H9 (cell line): ENCODE measurements around the gene LRRC8B. TPM values are rescaled to one million over a fixed set of nuclear protein-coding genes. Genes with fewer than 3 reads are reported as not detected.

Source experiments
- DNase-seq: peaks from one replicate; pipeline ENCODE4 v3.0.0-alpha.2; 2017
- H2AFZ ChIP-seq: one replicate; pipeline ENCODE4 v1.6.1; 2013; ENCODE audit warnings: mild to moderate bottlenecking, low read length, control low read depth, moderate library complexity
- H2AK5ac ChIP-seq: 2 replicates; pipeline ENCODE4 v1.6.1; 2013; ENCODE audit warnings: low read length, control low read depth, mixed read lengths; ENCODE audit not compliant: insufficient read length
- H2BK120ac ChIP-seq: one replicate; pipeline ENCODE4 v1.6.1; 2013; ENCODE audit warnings: low read depth, mild to moderate bottlenecking, low read length, control low read depth, inconsistent platforms; ENCODE audit not compliant: poor library complexity, severe bottlenecking
- H2BK12ac ChIP-seq: 2 replicates; pipeline ENCODE4 v1.6.1; 2013; ENCODE audit warnings: low read length, control low read depth, mixed read lengths, low read depth; ENCODE audit not compliant: insufficient read length
- H2BK15ac ChIP-seq: 2 replicates; pipeline ENCODE4 v1.6.1; 2013; ENCODE audit warnings: low read depth, low read length, control low read depth
- H2BK20ac ChIP-seq: one replicate; pipeline ENCODE4 v1.6.1; 2013; ENCODE audit warnings: low read depth, mild to moderate bottlenecking, low read length, control low read depth, inconsistent platforms; ENCODE audit not compliant: poor library complexity, severe bottlenecking
- H2BK5ac ChIP-seq: 2 replicates; pipeline ENCODE4 v1.6.1; 2013; ENCODE audit warnings: low read length, control low read depth, mixed read lengths; ENCODE audit not compliant: insufficient read length
- H3K14ac ChIP-seq: 2 replicates; pipeline ENCODE4 v1.6.1; 2013; ENCODE audit warnings: low read length, control low read depth; ENCODE audit not compliant: insufficient read depth
- H3K18ac ChIP-seq: 2 replicates; pipeline ENCODE4 v1.6.1; 2013; ENCODE audit warnings: low read depth, mild to moderate bottlenecking, mixed read lengths, low read length, control low read depth; ENCODE audit not compliant: insufficient read length
- H3K23ac ChIP-seq: 2 replicates; pipeline ENCODE4 v1.6.1; 2013; ENCODE audit warnings: low read length, control low read depth, mixed read lengths, low read depth; ENCODE audit not compliant: insufficient read length
- H3K23me2 ChIP-seq: 2 replicates; pipeline ENCODE4 v1.6.1; 2013; ENCODE audit warnings: low read depth, mild to moderate bottlenecking, mixed read lengths, low read length, control low read depth; ENCODE audit not compliant: insufficient read length, poor library complexity, severe bottlenecking
- H3K27ac ChIP-seq: 2 replicates; pipeline ENCODE4 v1.5.1; 2013; ENCODE audit warnings: low read length, control low read depth, mixed read lengths, low read depth; ENCODE audit not compliant: insufficient read length
- H3K27me3 ChIP-seq: 2 replicates; pipeline ENCODE4 v1.6.1; 2013; ENCODE audit warnings: low read length, control low read depth, inconsistent platforms; ENCODE audit not compliant: insufficient read depth
- H3K4ac ChIP-seq: 2 replicates; pipeline ENCODE4 v1.6.1; 2013; ENCODE audit warnings: low read depth, mild to moderate bottlenecking, control low read depth, inconsistent platforms, low read length, moderate library complexity
- H3K4me1 ChIP-seq: 2 replicates; pipeline ENCODE4 v1.6.1; 2013; ENCODE audit warnings: low read length, control low read depth, inconsistent platforms; ENCODE audit not compliant: insufficient read depth
- H3K4me2 ChIP-seq: 2 replicates; pipeline ENCODE4 v1.6.1; 2013; ENCODE audit warnings: low read length, control low read depth, mixed read lengths; ENCODE audit not compliant: insufficient read length, insufficient read depth
- H3K56ac ChIP-seq: 2 replicates; pipeline ENCODE4 v1.6.1; 2013; ENCODE audit warnings: low read depth, mild to moderate bottlenecking, mixed read lengths, low read length, control low read depth; ENCODE audit not compliant: insufficient read length
- H3K79me1 ChIP-seq: 2 replicates; pipeline ENCODE4 v1.6.1; 2013; ENCODE audit warnings: low read depth, mild to moderate bottlenecking, moderate library complexity, low read length, control low read depth, inconsistent platforms; ENCODE audit not compliant: insufficient read depth, poor library complexity, severe bottlenecking
- H3K79me2 ChIP-seq: 2 replicates; pipeline ENCODE4 v1.6.1; 2013; ENCODE audit warnings: low read length, control low read depth, inconsistent platforms; ENCODE audit not compliant: insufficient read depth
- H3K9ac ChIP-seq: 2 replicates; pipeline ENCODE4 v1.6.1; 2013; ENCODE audit warnings: low read length, control low read depth, mixed read lengths; ENCODE audit not compliant: insufficient read length; ENCODE audit errors: extremely low read depth
- H3K9me3 ChIP-seq: one replicate; pipeline ENCODE4 v1.6.1; 2013; ENCODE audit warnings: low read depth, low read length, inconsistent platforms; ENCODE audit not compliant: control insufficient read depth
- H3T11ph ChIP-seq: one replicate; pipeline ENCODE4 v1.6.1; 2013; ENCODE audit warnings: mild to moderate bottlenecking, low read length, control low read depth, inconsistent platforms
- H4K20me1 ChIP-seq: one replicate; pipeline ENCODE4 v1.6.1; 2013; ENCODE audit not compliant: control insufficient read depth, insufficient read length, insufficient read depth
- H4K5ac ChIP-seq: 2 replicates; pipeline ENCODE4 v1.6.1; 2013; ENCODE audit warnings: low read depth, mild to moderate bottlenecking, mixed read lengths, low read length, control low read depth; ENCODE audit not compliant: insufficient read length
- H4K8ac ChIP-seq: replicated peaks from 2 replicates; pipeline ENCODE4 v1.6.1; 2013; ENCODE audit warnings: low read length, control low read depth, mixed read lengths, low read depth; ENCODE audit not compliant: insufficient read length
- H4K91ac ChIP-seq: 2 replicates; pipeline ENCODE4 v1.6.1; 2013; ENCODE audit warnings: low read depth, mild to moderate bottlenecking, moderate library complexity, mixed read lengths, low read length, control low read depth; ENCODE audit not compliant: insufficient read length
- H3K27ac Mint-ChIP-seq, 3 experiments: 2 replicates in 2 of 3; 3 replicates in 1 of 3; pipeline ENCODE4 v1.8.0; 2020 to 2021; ENCODE audit warnings: mixed read lengths in 3 of 3, mild to moderate bottlenecking in 1 of 3, moderate library complexity in 1 of 3
- H3K27me3 Mint-ChIP-seq: 2 replicates; pipeline ENCODE4 v1.8.0; 2021; ENCODE audit warnings: low read depth, mild to moderate bottlenecking, moderate library complexity, mixed read lengths
- H3K36me3 Mint-ChIP-seq, 3 experiments: 2 replicates in 2 of 3; 3 replicates in 1 of 3; pipeline ENCODE4 v1.8.0; 2020 to 2021; ENCODE audit warnings: low read depth in 3 of 3, mixed read lengths in 3 of 3; ENCODE audit not compliant: insufficient read depth in 1 of 3
- H3K4me1 Mint-ChIP-seq, 2 experiments: 2 replicates each; pipeline ENCODE4 v1.8.0; 2020; ENCODE audit warnings: mixed read lengths in 2 of 2
- H3K4me3 Mint-ChIP-seq, 2 experiments: 2 replicates in 1 of 2; 3 replicates in 1 of 2; pipeline ENCODE4 v1.8.0; 2020 to 2021; ENCODE audit warnings: mild to moderate bottlenecking in 2 of 2, mixed read lengths in 2 of 2, moderate library complexity in 1 of 2
- H3K9me3 Mint-ChIP-seq, 2 experiments: 2 replicates in 1 of 2; 3 replicates in 1 of 2; pipeline ENCODE4 v1.8.0; 2020; ENCODE audit warnings: mild to moderate bottlenecking in 2 of 2, mixed read lengths in 2 of 2, moderate library complexity in 1 of 2
- WGBS: extraction: QIAGEN DNeasy Blood & Tissue Kit; methylation state at CpG from one replicate; pipeline ENCODE4 v1.1.7; 2013; ENCODE audit warnings: missing lambda C conversion rate, low lambda C conversion rate, mixed read lengths; ENCODE audit not compliant: insufficient read length; ENCODE audit errors: extremely low coverage; 5-methylcytosine and 5-hydroxymethylcytosine counted together
- total RNA-seq: library from RNA; stranded (reverse); gene quantifications from 2 replicates; pipeline ENCODE4 v1.2.1, GENCODE V29; 2021
- TF ChIP-seq, protein P1 (sequence below): fragments of 200-600 bp; sonication (generic); conservative IDR thresholded peaks from 3 replicates; pipeline ENCODE4 v1.8.0; 2021; ENCODE audit warnings: antibody characterized with exemption, mild to moderate bottlenecking

LRRC8B gene
- total RNA-seq, 1 experiment from 2014 or later = 33.2 TPM

- H2AFZ ChIP-seq = no peak overlapping the region
- H3K56ac ChIP-seq = no peak overlapping the region
- no peaks in the 10 kb centered on the region for H3K4me1 ChIP-seq
- no peak overlapping the region for H2BK12ac ChIP-seq
- H3K14ac ChIP-seq = no peak overlapping the region
- no peak overlapping the region for H2AK5ac ChIP-seq
- H4K5ac ChIP-seq = no peak overlapping the region
- H3K23me2 ChIP-seq = no peaks in the 10 kb centered on the region
- H3K4me1 Mint-ChIP-seq = no peaks in the 10 kb centered on the region; a peak in 1 of 4 replicates
- TF ChIP-seq, protein P1, sequence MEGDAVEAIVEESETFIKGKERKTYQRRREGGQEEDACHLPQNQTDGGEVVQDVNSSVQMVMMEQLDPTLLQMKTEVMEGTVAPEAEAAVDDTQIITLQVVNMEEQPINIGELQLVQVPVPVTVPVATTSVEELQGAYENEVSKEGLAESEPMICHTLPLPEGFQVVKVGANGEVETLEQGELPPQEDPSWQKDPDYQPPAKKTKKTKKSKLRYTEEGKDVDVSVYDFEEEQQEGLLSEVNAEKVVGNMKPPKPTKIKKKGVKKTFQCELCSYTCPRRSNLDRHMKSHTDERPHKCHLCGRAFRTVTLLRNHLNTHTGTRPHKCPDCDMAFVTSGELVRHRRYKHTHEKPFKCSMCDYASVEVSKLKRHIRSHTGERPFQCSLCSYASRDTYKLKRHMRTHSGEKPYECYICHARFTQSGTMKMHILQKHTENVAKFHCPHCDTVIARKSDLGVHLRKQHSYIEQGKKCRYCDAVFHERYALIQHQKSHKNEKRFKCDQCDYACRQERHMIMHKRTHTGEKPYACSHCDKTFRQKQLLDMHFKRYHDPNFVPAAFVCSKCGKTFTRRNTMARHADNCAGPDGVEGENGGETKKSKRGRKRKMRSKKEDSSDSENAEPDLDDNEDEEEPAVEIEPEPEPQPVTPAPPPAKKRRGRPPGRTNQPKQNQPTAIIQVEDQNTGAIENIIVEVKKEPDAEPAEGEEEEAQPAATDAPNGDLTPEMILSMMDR = no peak
- H3K79me2 ChIP-seq = no peaks in the 10 kb centered on the region
- H2BK20ac ChIP-seq = no peak overlapping the region
- H3T11ph ChIP-seq = no peak overlapping the region
- no peak overlapping the region for H3K18ac ChIP-seq
- no peak overlapping the region; a peak in 1 of 7 replicates for H3K27ac Mint-ChIP-seq
- H3K36me3 Mint-ChIP-seq = no peaks in the 10 kb centered on the region
- no peaks in the 10 kb centered on the region for H3K27me3 Mint-ChIP-seq
- H3K27ac ChIP-seq = no peak overlapping the region
- H3K9ac ChIP-seq = no peak overlapping the region
- H3K4ac ChIP-seq = no peak overlapping the region
- no peak overlapping the region for H3K4me2 ChIP-seq
- H4K20me1 ChIP-seq = no peaks in the 10 kb centered on the region
- no peaks in the 10 kb centered on the region for H3K27me3 ChIP-seq
- H3K23ac ChIP-seq = no peak overlapping the region
- no peaks in the 10 kb centered on the region for H3K9me3 ChIP-seq
- no peak overlapping the region for H2BK5ac ChIP-seq
- no peaks in the 10 kb centered on the region for H3K79me1 ChIP-seq
- WGBS = no CpG with 5 or more reads among the region's 4 CpGs
- no peak overlapping the region for H3K4me3 Mint-ChIP-seq
- no peak overlapping the region for H4K8ac ChIP-seq
- no peak for DNase-seq
- H4K91ac ChIP-seq = no peak overlapping the region
- H2BK15ac ChIP-seq = no peak overlapping the region
- peaks cover 0 to 5% of the 10 kb centered on the region in 2 experiments; a peak in 2 of 5 replicates for H3K9me3 Mint-ChIP-seq
- no peak overlapping the region for H2BK120ac ChIP-seq
Observed at GRCh38 chr1:89641781-89642180, 117.2 kb downstream of the LRRC8B start.
